HepG2 (cell line): ENCODE measurements around the gene MYOM1. TPM values are rescaled to one million over a fixed set of nuclear protein-coding genes. Genes with fewer than 3 reads are reported as not detected.

ENCODE experiments used
- AFF4 ChIP-seq: sonication (generic); formaldehyde crosslinking; IDR thresholded peaks from 2 replicates; pipeline ENCODE4 v1.4.0; 2020; ENCODE audit warnings: missing genetic modification reagents
- CBX1 ChIP-seq: IDR thresholded peaks from one replicate; pipeline ENCODE4 v1.6.1; 2016; ENCODE audit warnings: antibody characterized with exemption, low read depth
- PRDM10 ChIP-seq: sonication (generic); formaldehyde crosslinking; IDR thresholded peaks from 2 replicates; pipeline ENCODE4 v1.4.0; 2020; ENCODE audit warnings: low read depth, missing genetic modification reagents
- SMAD1 ChIP-seq: sonication (generic); formaldehyde crosslinking; IDR thresholded peaks from 2 replicates; pipeline ENCODE4 v1.4.0; 2020; ENCODE audit warnings: missing genetic modification reagents, low read depth, mild to moderate bottlenecking, borderline replicate concordance
- ZNF282 ChIP-seq: fragments of 450-650 bp; IDR thresholded peaks from 2 replicates; pipeline ENCODE4 v1.6.1; 2018; ENCODE audit not compliant: partially characterized antibody
- ZNF318 ChIP-seq: sonication (generic); formaldehyde crosslinking; IDR thresholded peaks from 2 replicates; pipeline ENCODE4 v1.4.0; 2020; ENCODE audit warnings: mild to moderate bottlenecking, missing genetic modification reagents
- ZNF414 ChIP-seq: sonication (generic); formaldehyde crosslinking; IDR thresholded peaks from 2 replicates; pipeline ENCODE4 v1.5.0; 2020; ENCODE audit warnings: missing genetic modification reagents
- polyA plus RNA-seq, 8 experiments: library from polyadenylated mRNA; depleted of rRNA in 3 of 8; stranded (reverse) in 7 of 8; unstranded in 1 of 8; fragments of >200 nt; fragmentation: Illumina TruSeq in 4 of 8; extraction: Trizol in 4 of 8; gene quantifications; 2 replicates each; pipeline versions ENCODE4 v1.2.1 to v1.2.3, GENCODE V29; 2011 to 2016; ENCODE audit warnings: low read depth in 4 of 8, missing spikeins in 1 of 8, mixed read lengths in 1 of 8; ENCODE audit not compliant: insufficient read depth in 1 of 8
- total RNA-seq, 5 experiments: library from RNA; depleted of rRNA; stranded (reverse); fragments of >200 nt; fragmentation: Illumina TruSeq; extraction: Trizol; gene quantifications; 2 replicates each; pipeline ENCODE4 v1.2.3, GENCODE V29; 2016; ENCODE audit warnings: low read depth in 1 of 5

MYOM1 gene
- total and polyA plus RNA-seq, 2 of the 13 experiments (the other 11 are each of a cell fraction or from before 2014, with no cell fraction given): 0.46 to 0.98 TPM

GRCh38 chr18:3217948-3218647 is 1.7 kb downstream of the MYOM1 start (continued):
- TF ChIP-seq ZNF318 (no peak), CBX1 (no peak), PRDM10 (CRISPR knock-in tag) (peak; percentile 27; the same call in 1 of the 2 replicates), ZNF414 (CRISPR knock-in tag) (no peak), SMAD1 (CRISPR knock-in tag) (no peak), AFF4 (CRISPR knock-in tag) (no peak), ZNF282 (no peak)
